IMR-90 (cell line): Measurements from ENCODE around the gene ACOT2. TPM values are rescaled to one million over a fixed set of nuclear protein-coding genes. Genes with fewer than 3 reads are reported as not detected.

ENCODE experiments used
- ATAC-seq: fragments of 200-7000 bp; cut with Tn5 transposase; 2 replicates; pipeline ENCODE4 v1.9.1; 2020; ENCODE audit warnings: low read depth, mild to moderate bottlenecking, moderate library complexity
- BruUV-seq: library from RNA; stranded (reverse); fragments of 400-500 nt; replicated peaks from 2 replicates; lab custom pipeline; 2021; lab: Mats Ljungman, UMichigan
- CTCF ChIA-PET: fragments of 300-600 bp; formaldehyde crosslinking; extraction: SDS; loops from one replicate; lab custom pipeline; 2021; ENCODE audit warnings: antibody characterized with exemption; lab: Yijun Ruan, JAX
- POLR2A ChIA-PET: fragments of 300-600 bp; sonication (Branson Sonifier 250); formaldehyde crosslinking; loops from one replicate; lab custom pipeline; 2022; ENCODE audit warnings: antibody characterized with exemption; ENCODE audit not compliant: unreplicated experiment; lab: Charles Lee
- DNase-seq: peaks from one replicate; pipeline ENCODE4 v3.0.0; 2013
- H2AFZ ChIP-seq: replicated peaks from 2 replicates; pipeline ENCODE3; 2013; ENCODE audit warnings: low read length, mild to moderate bottlenecking; ENCODE audit not compliant: poor library complexity
- H2AK5ac ChIP-seq: 2 replicates; pipeline ENCODE4 v1.6.1; 2013; ENCODE audit warnings: low read depth, low read length, inconsistent platforms
- H2AK9ac ChIP-seq: replicated peaks from 2 replicates; pipeline ENCODE3; 2013; ENCODE audit warnings: mild to moderate bottlenecking, low read depth, low read length, moderate library complexity; ENCODE audit not compliant: poor library complexity
- H2BK120ac ChIP-seq: 2 replicates; pipeline ENCODE4 v1.6.1; 2013; ENCODE audit warnings: low read depth, low read length, inconsistent platforms
- H2BK15ac ChIP-seq: 3 replicates; pipeline ENCODE4 v1.6.1; 2013; ENCODE audit warnings: low read depth, low read length, inconsistent platforms
- H2BK20ac ChIP-seq: 2 replicates; pipeline ENCODE4 v1.6.1; 2013; ENCODE audit warnings: low read depth, mild to moderate bottlenecking, inconsistent platforms, low read length, moderate library complexity
- H2BK5ac ChIP-seq: 2 replicates; pipeline ENCODE4 v1.6.1; 2013; ENCODE audit warnings: mild to moderate bottlenecking, low read depth, low read length, inconsistent platforms; ENCODE audit not compliant: poor library complexity, severe bottlenecking
- H3K14ac ChIP-seq: replicated peaks from 2 replicates; pipeline ENCODE4 v1.6.1; 2013; ENCODE audit warnings: low read depth, low read length, inconsistent platforms
- H3K18ac ChIP-seq: 2 replicates; pipeline ENCODE4 v1.6.1; 2013; ENCODE audit warnings: low read depth, low read length, control low read depth
- H3K23ac ChIP-seq: 2 replicates; pipeline ENCODE4 v1.6.1; 2013; ENCODE audit warnings: low read depth, low read length, inconsistent platforms
- H3K27ac ChIP-seq: 2 replicates; pipeline ENCODE4 v1.5.1; 2013; ENCODE audit warnings: mild to moderate bottlenecking, control low read depth, low read length; ENCODE audit not compliant: insufficient read depth
- H3K27me3 ChIP-seq: 2 replicates; pipeline ENCODE4 v1.6.1; 2013; ENCODE audit warnings: low read length; ENCODE audit not compliant: control insufficient read depth, insufficient read depth
- H3K36me3 ChIP-seq: 2 replicates; pipeline ENCODE4 v1.6.1; 2013; ENCODE audit warnings: low read length, mixed read lengths; ENCODE audit not compliant: control insufficient read depth, insufficient read depth
- H3K4ac ChIP-seq: 2 replicates; pipeline ENCODE4 v1.6.1; 2013; ENCODE audit warnings: low read depth, low read length, inconsistent platforms
- H3K4me1 ChIP-seq: 2 replicates; pipeline ENCODE4 v1.6.1; 2013; ENCODE audit warnings: low read length, mixed read lengths; ENCODE audit not compliant: control insufficient read depth, insufficient read depth
- H3K4me2 ChIP-seq: 2 replicates; pipeline ENCODE4 v1.6.1; 2013; ENCODE audit warnings: low read depth, mild to moderate bottlenecking, control low read depth, low read length, moderate library complexity
- H3K4me3 ChIP-seq: 2 replicates; pipeline ENCODE4 v1.5.1; 2013; ENCODE audit warnings: low read depth, mild to moderate bottlenecking, control low read depth, low read length, moderate library complexity; ENCODE audit not compliant: insufficient read depth
- H3K56ac ChIP-seq: 2 replicates; pipeline ENCODE4 v1.6.1; 2013; ENCODE audit warnings: low read length, inconsistent platforms; ENCODE audit not compliant: insufficient read depth; ENCODE audit errors: extremely low read depth
- H3K79me1 ChIP-seq, 2 experiments: 2 replicates each; pipeline ENCODE4 v1.6.1; 2013; ENCODE audit warnings: low read length in 2 of 2, inconsistent platforms in 1 of 2, low read depth in 1 of 2
- H3K9ac ChIP-seq: 2 replicates; pipeline ENCODE4 v1.6.1; 2013; ENCODE audit warnings: low read depth, low read length, control low read depth
- H3K9me1 ChIP-seq: 2 replicates; pipeline ENCODE4 v1.6.1; 2013; ENCODE audit warnings: low read length, inconsistent platforms; ENCODE audit not compliant: insufficient read depth
- H3K9me3 ChIP-seq: 2 replicates; pipeline ENCODE4 v1.6.1; 2013; ENCODE audit warnings: low read length; ENCODE audit not compliant: control insufficient read depth, insufficient read depth
- H4K20me1 ChIP-seq: 2 replicates; pipeline ENCODE4 v1.6.1; 2013; ENCODE audit warnings: low read length, inconsistent platforms; ENCODE audit not compliant: insufficient read depth
- H4K5ac ChIP-seq: 2 replicates; pipeline ENCODE4 v1.6.1; 2013; ENCODE audit warnings: mild to moderate bottlenecking, low read depth, low read length, control low read depth
- H4K8ac ChIP-seq, 2 experiments: 2 replicates each; pipeline ENCODE4 v1.6.1; 2013; ENCODE audit warnings: low read depth in 2 of 2, low read length in 2 of 2, control low read depth in 1 of 2, inconsistent platforms in 1 of 2
- H4K91ac ChIP-seq: 2 replicates; pipeline ENCODE4 v1.6.1; 2013; ENCODE audit warnings: low read depth, low read length, inconsistent platforms; ENCODE audit not compliant: insufficient read depth
- CEBPB ChIP-seq: IDR thresholded peaks from 2 replicates; pipeline ENCODE4 v1.6.1; 2012; ENCODE audit warnings: low read depth, low read length, improper control_type of control experiment
- CTCF ChIP-seq: conservative IDR thresholded peaks from 2 replicates; pipeline ENCODE4 v1.5.1; 2012; ENCODE audit warnings: mild to moderate bottlenecking, low read depth, low read length, improper control_type of control experiment
- ELK1 ChIP-seq: fragments of 150-350 bp; IDR thresholded peaks from 2 replicates; pipeline ENCODE4 v1.6.1; 2016; ENCODE audit warnings: low read depth, mild to moderate bottlenecking, low read length, moderate library complexity, borderline replicate concordance
- FOS ChIP-seq: fragments of 150-350 bp; IDR thresholded peaks from 2 replicates; pipeline ENCODE4 v1.6.1; 2016; ENCODE audit warnings: low read depth, low read length
- MAZ ChIP-seq: IDR thresholded peaks from 2 replicates; pipeline ENCODE4 v1.6.1; 2012; ENCODE audit warnings: low read depth, mild to moderate bottlenecking, low read length, improper control_type of control experiment, moderate library complexity, borderline replicate concordance
- MXI1 ChIP-seq: IDR thresholded peaks from 2 replicates; pipeline ENCODE4 v1.6.1; 2012; ENCODE audit warnings: low read depth, mild to moderate bottlenecking, low read length, moderate library complexity, borderline replicate concordance
- POLR2A ChIP-seq: IDR thresholded peaks from 2 replicates; pipeline ENCODE4 v1.6.1; 2012; ENCODE audit warnings: mild to moderate bottlenecking, low read depth, low read length
- RAD21 ChIP-seq: IDR thresholded peaks from 2 replicates; pipeline ENCODE4 v1.6.1; 2012; ENCODE audit warnings: low read length, improper control_type of control experiment
- RCOR1 ChIP-seq: IDR thresholded peaks from 2 replicates; pipeline ENCODE4 v1.6.1; 2012; ENCODE audit warnings: mild to moderate bottlenecking, low read length, improper control_type of control experiment; ENCODE audit not compliant: insufficient replicate concordance
- RFX5 ChIP-seq: IDR thresholded peaks from 2 replicates; pipeline ENCODE4 v1.8.0; 2012; ENCODE audit warnings: low read depth, mild to moderate bottlenecking, low read length, moderate library complexity
- SMC3 ChIP-seq: fragments of 150-350 bp; IDR thresholded peaks from 2 replicates; pipeline ENCODE4 v1.6.1; 2016; ENCODE audit warnings: low read depth, mild to moderate bottlenecking, antibody characterized with exemption, low read length, moderate library complexity
- USF2 ChIP-seq: fragments of 150-350 bp; IDR thresholded peaks from 2 replicates; pipeline ENCODE4 v1.6.1; 2017; ENCODE audit warnings: mild to moderate bottlenecking, antibody characterized with exemption, low read length, low read depth
- WGBS, 2 experiments: methylation state at CpG; one replicate each; pipeline versions ENCODE4 v1.1.5 to v1.1.7; 2013; ENCODE audit warnings: missing lambda C conversion rate in 2 of 2; ENCODE audit not compliant: insufficient read length in 1 of 2; ENCODE audit errors: extremely low coverage in 2 of 2; 5-methylcytosine and 5-hydroxymethylcytosine counted together
- dilution Hi-C: fragments of 300-500 bp; cut with HindIII; formaldehyde crosslinking; loops from one replicate; pipeline ENCODE4 v1.14.3; 2018; ENCODE audit warnings: low sequenced_read_pairs; ENCODE audit not compliant: unreplicated experiment
- in situ Hi-C: fragments of 300-500 bp; cut with MboI; formaldehyde crosslinking; loops from 3 replicates; pipeline ENCODE4 v1.14.3; 2019; ENCODE audit warnings: low sequenced_read_pairs, inconsistent platforms, mixed read lengths
- intact Hi-C: fragments of 100-400 bp; cut with micrococcal nuclease; formaldehyde crosslinking; loops from 2 replicates; pipeline ENCODE4 v1.10.0; 2022
- polyA plus RNA-seq, 3 experiments: library from polyadenylated mRNA; depleted of rRNA; stranded (reverse); fragments of >200 nt; gene quantifications; 2 replicates each; pipeline ENCODE4 v1.2.3, GENCODE V29; 2012; ENCODE audit warnings: low replicate concordance in 1 of 3
- total RNA-seq: library from RNA; depleted of rRNA; stranded (reverse); fragments of >200 nt; gene quantifications from 2 replicates; pipeline ENCODE4 v1.2.3, GENCODE V29; 2012

The ACOT2 gene
- total and polyA plus RNA-seq, 2 of the 4 experiments (the other 2 are of a cell fraction) = 24.7 to 33.1 TPM

GRCh38 chr14:73594491-73594890 is 25.5 kb downstream of the ACOT2 start:
- H3K27me3 ChIP-seq = peaks cover 12% of the 10 kb centered on the region
- H2BK20ac ChIP-seq = no peak overlapping the region
- H3K9me1 ChIP-seq = no peaks in the 10 kb centered on the region
- CTCF ChIA-PET = no interaction called here
- ATAC-seq = no peak
- H2BK120ac ChIP-seq = no peak overlapping the region
- no peak overlapping the region for H4K91ac ChIP-seq
- no peak overlapping the region for H2AFZ ChIP-seq
- H2BK15ac ChIP-seq = no peak overlapping the region
- no peak overlapping the region for H3K27ac ChIP-seq
- H3K56ac ChIP-seq = no peak overlapping the region
- H3K4ac ChIP-seq = no peak overlapping the region
- intact Hi-C loops (no loop called here), dilution Hi-C loops (no loop called here), in situ Hi-C loops (no loop called here)
- H2AK5ac ChIP-seq = no peak overlapping the region
- no CpG with 5 or more reads among the region's 9 CpGs for WGBS, 2 experiments
- H4K5ac ChIP-seq = no peak overlapping the region
- no peak overlapping the region for H2BK5ac ChIP-seq
- DNase-seq = no peak
- H3K4me3 ChIP-seq = no peak overlapping the region
- H3K14ac ChIP-seq = no peak overlapping the region
- no peak overlapping the region for H3K18ac ChIP-seq
- POLR2A ChIA-PET = no interaction called here
- no peaks in the 10 kb centered on the region for H3K9me3 ChIP-seq
- TF ChIP-seq RFX5 (no peak), SMC3 (no peak), CTCF (no peak), FOS (no peak), CEBPB (no peak), RAD21 (no peak), RCOR1 (no peak), USF2 (no peak), MXI1 (no peak), ELK1 (no peak), POLR2A (no peak), MAZ (no peak)
- no peak overlapping the region for H3K9ac ChIP-seq
- no peak overlapping the region for H3K23ac ChIP-seq
- H4K8ac ChIP-seq = no peak overlapping the region
- no TSS peak for BruUV-seq
- H2AK9ac ChIP-seq = no peak overlapping the region
- H3K36me3 ChIP-seq = no peaks in the 10 kb centered on the region
- H3K4me2 ChIP-seq = no peak overlapping the region
- no peaks in the 10 kb centered on the region for H4K20me1 ChIP-seq
- H3K4me1 ChIP-seq = no peaks in the 10 kb centered on the region
- no peaks in the 10 kb centered on the region for H3K79me1 ChIP-seq
